IPS-18a (cell line): ENCODE data around the gene POU2F1.
"Not testable (repeated sequence)": the region's sequence is repeated elsewhere in the genome, so short reads cannot be mapped to it uniquely, and the experiment has no call there.

Experiments used
- H3K27ac ChIP-seq: one replicate; pipeline ENCODE4 v1.5.1; 2013; ENCODE audit warnings: low read length
- H3K27me3 ChIP-seq: one replicate; pipeline ENCODE4 v1.6.1; 2013; ENCODE audit warnings: mild to moderate bottlenecking, low read length; ENCODE audit not compliant: control insufficient read depth, insufficient read depth
- H3K36me3 ChIP-seq: one replicate; pipeline ENCODE4 v1.6.1; 2013; ENCODE audit warnings: low read depth, low read length; ENCODE audit not compliant: control insufficient read depth
- H3K4me1 ChIP-seq: one replicate; pipeline ENCODE4 v1.6.1; 2013; ENCODE audit warnings: low read depth, low read length; ENCODE audit not compliant: control insufficient read depth
- H3K4me3 ChIP-seq: one replicate; pipeline ENCODE4 v1.5.1; 2013; ENCODE audit warnings: low read length
- H3K9ac ChIP-seq: one replicate; pipeline ENCODE4 v1.6.1; 2013; ENCODE audit warnings: mild to moderate bottlenecking, low read length, moderate library complexity
- H3K9me3 ChIP-seq: one replicate; pipeline ENCODE4 v1.6.1; 2013; ENCODE audit warnings: low read depth, low read length; ENCODE audit not compliant: control insufficient read depth

Gene POU2F1

GRCh38 chr1:167305059-167305705 is 84.5 kb downstream of the POU2F1 start:
- Histone ChIP-seq H3K27ac (no peak overlapping the region), H3K4me1 (peaks cover 18% of the 10 kb centered on the region), H3K9me3 (no peaks in the 10 kb centered on the region), H3K36me3 (no peaks in the 10 kb centered on the region), H3K4me3 (no peak overlapping the region), H3K9ac (no peak overlapping the region), H3K27me3 (no peaks in the 10 kb centered on the region)

GRCh38 chr1:167305706-167306277 is 85.1 kb downstream of the POU2F1 start:
- H3K27me3 ChIP-seq: no peaks in the 10 kb centered on the region
- no peak overlapping the region for H3K4me3 ChIP-seq
- H3K4me1 ChIP-seq: peaks cover 18% of the 10 kb centered on the region
- H3K9ac ChIP-seq: no peak overlapping the region
- H3K27ac ChIP-seq: no peak overlapping the region
- no peaks in the 10 kb centered on the region for H3K9me3 ChIP-seq
- H3K36me3 ChIP-seq: no peaks in the 10 kb centered on the region

- H3K27ac ChIP-seq: no peak overlapping the region
- peaks cover 1% of the 10 kb centered on the region for H3K9me3 ChIP-seq
- no peak overlapping the region for H3K9ac ChIP-seq
- H3K27me3 ChIP-seq: no peaks in the 10 kb centered on the region
- no peak overlapping the region for H3K4me3 ChIP-seq
- H3K36me3 ChIP-seq: peaks cover under 1% of the 10 kb centered on the region
- H3K4me1 ChIP-seq: no peaks in the 10 kb centered on the region
These were observed 90.0 kb downstream of the POU2F1 start for GRCh38 chr1:167310732-167311131.

- H3K4me3 ChIP-seq: no peak overlapping the region
- H3K36me3 ChIP-seq: peaks cover 3% of the 10 kb centered on the region
- no peaks in the 10 kb centered on the region for H3K4me1 ChIP-seq
- no peak overlapping the region for H3K27ac ChIP-seq
- H3K9me3 ChIP-seq: peaks cover 17% of the 10 kb centered on the region
- no peaks in the 10 kb centered on the region for H3K27me3 ChIP-seq
- no peak overlapping the region for H3K9ac ChIP-seq
These were observed 92.2 kb downstream of the POU2F1 start for GRCh38 chr1:167312871-167313270.

- H3K27ac ChIP-seq: no peak overlapping the region
- peaks cover 18% of the 10 kb centered on the region for H3K9me3 ChIP-seq
- peaks cover 3% of the 10 kb centered on the region for H3K36me3 ChIP-seq
- no peaks in the 10 kb centered on the region for H3K4me1 ChIP-seq
- H3K9ac ChIP-seq: no peak overlapping the region
- H3K4me3 ChIP-seq: no peak overlapping the region
- H3K27me3 ChIP-seq: no peaks in the 10 kb centered on the region
These were observed 94.0 kb downstream of the POU2F1 start for GRCh38 chr1:167314671-167315070.

GRCh38 chr1:167317463-167317862 is 96.8 kb downstream of the POU2F1 start:
- Histone ChIP-seq H3K9me3 (peaks cover 31% of the 10 kb centered on the region), H3K27ac (no peak overlapping the region)

GRCh38 chr1:167319206-167319605 is 98.5 kb downstream of the POU2F1 start:
- peaks cover 12% of the 10 kb centered on the region for H3K36me3 ChIP-seq
- not testable (repeated sequence) for H3K4me1 ChIP-seq, H3K9ac ChIP-seq, H3K27ac ChIP-seq, H3K4me3 ChIP-seq, H3K27me3 ChIP-seq
- H3K9me3 ChIP-seq: peaks cover 45% of the 10 kb centered on the region

More at GRCh38 chr1:167317463-167317862, 96.8 kb downstream of the POU2F1 start:
- Histone ChIP-seq H3K36me3 (peaks cover 3% of the 10 kb centered on the region), H3K27me3 (no peaks in the 10 kb centered on the region), H3K4me1 (no peaks in the 10 kb centered on the region), H3K4me3 (no peak overlapping the region), H3K9ac (no peak overlapping the region)

- Histone ChIP-seq H3K36me3 (peaks cover 9% of the 10 kb centered on the region), H3K9ac (no peak overlapping the region), H3K27me3 (no peaks in the 10 kb centered on the region), H3K9me3 (peaks cover 32% of the 10 kb centered on the region), H3K27ac (no peak overlapping the region), H3K4me1 (peaks cover 2% of the 10 kb centered on the region), H3K4me3 (no peak overlapping the region)
These were observed 101.8 kb downstream of the POU2F1 start for GRCh38 chr1:167322483-167322882.

GRCh38 chr1:167325151-167325550 is 104.5 kb downstream of the POU2F1 start:
- H3K4me1 ChIP-seq: peaks cover 26% of the 10 kb centered on the region
- no peaks in the 10 kb centered on the region for H3K27me3 ChIP-seq
- H3K4me3 ChIP-seq: no peak overlapping the region
- peaks cover 28% of the 10 kb centered on the region for H3K9me3 ChIP-seq
- H3K36me3 ChIP-seq: peaks cover 9% of the 10 kb centered on the region
- no peak overlapping the region for H3K9ac ChIP-seq
- H3K27ac ChIP-seq: no peak overlapping the region

- Histone ChIP-seq H3K4me1 (peaks cover 26% of the 10 kb centered on the region), H3K4me3 (peak overlapping the region; percentile 49), H3K27ac (no peak overlapping the region), H3K9ac (no peak overlapping the region), H3K36me3 (peaks cover 6% of the 10 kb centered on the region), H3K27me3 (no peaks in the 10 kb centered on the region), H3K9me3 (peaks cover 5% of the 10 kb centered on the region)
These were observed 107.7 kb downstream of the POU2F1 start for GRCh38 chr1:167328306-167328815.

- Histone ChIP-seq H3K36me3 (peaks cover 3% of the 10 kb centered on the region), H3K27ac (peak overlapping the region; percentile 59), H3K9ac (no peak overlapping the region), H3K4me3 (peak overlapping the region; percentile 49), H3K27me3 (no peaks in the 10 kb centered on the region), H3K4me1 (peaks cover 26% of the 10 kb centered on the region), H3K9me3 (no peaks in the 10 kb centered on the region)
These were observed 108.3 kb downstream of the POU2F1 start for GRCh38 chr1:167328816-167329483.
